GM12873 (cell line): ENCODE measurements around the gene PTMS.

ENCODE experiments used
- CTCF ChIP-seq: IDR thresholded peaks from 2 replicates; pipeline ENCODE4 v1.5.1; 2012; ENCODE audit warnings: low read depth, mild to moderate bottlenecking, moderate library complexity, low read length, control low read depth; ENCODE audit not compliant: insufficient read depth; ENCODE audit errors: missing control alignments

PTMS gene

GRCh38 chr12:6782119-6782518, 16.0 kb downstream of the PTMS start:
- TF ChIP-seq CTCF: no peak

GRCh38 chr12:6782850-6783566, 16.8 kb downstream of the PTMS start:
- no peak for TF ChIP-seq CTCF

GRCh38 chr12:6783828-6784227, 17.7 kb downstream of the PTMS start:
- TF ChIP-seq CTCF: no peak

- TF ChIP-seq CTCF: no peak
These were observed 18.1 kb downstream of the PTMS start for GRCh38 chr12:6784296-6784695.

- no peak for TF ChIP-seq CTCF
These were observed 18.6 kb downstream of the PTMS start for GRCh38 chr12:6784761-6785160.

- no peak for TF ChIP-seq CTCF
These were observed 20.4 kb downstream of the PTMS start for GRCh38 chr12:6786416-6787094.

GRCh38 chr12:6787309-6787708, 21.1 kb downstream of the PTMS start:
- TF ChIP-seq CTCF: no peak
